Endothelial cell of umbilical vein (primary cell): ENCODE results near the gene BIN2. TPM values are rescaled to one million over a fixed set of nuclear protein-coding genes. Genes with fewer than 3 reads are reported as not detected.

Experiments
- BruUV-seq: library from RNA; stranded (reverse); fragments of 400-500 nt; replicated peaks from 2 replicates; lab custom pipeline; 2021; lab: Mats Ljungman, UMichigan
- CTCF ChIA-PET: fragments of 300-600, 350-600 bp; sonication (Branson Sonifier 250); formaldehyde crosslinking; loops from one replicate; lab custom pipeline; 2021; ENCODE audit warnings: antibody characterized with exemption, inconsistent platforms; lab: Charles Lee
- POLR2A ChIA-PET: fragments of 300-600, 350-600 bp; sonication (Branson Sonifier 250); formaldehyde crosslinking; loops from one replicate; lab custom pipeline; 2021; ENCODE audit warnings: antibody characterized with exemption, inconsistent platforms; lab: Charles Lee
- DNase-seq: peaks from one replicate; pipeline ENCODE4 v3.0.0-alpha.2; 2011; ENCODE audit warnings: low read depth, low spot score
- FAIRE-seq: peaks from 2 replicates; lab custom pipeline; 2011; peaks lifted over from hg19 to GRCh38; lab: Jason Lieb, UNC
- H2AFZ ChIP-seq: 2 replicates; pipeline ENCODE4 v1.6.0; 2012; ENCODE audit warnings: low read depth, low read length, control low read depth, inconsistent platforms
- H3K27ac ChIP-seq: 2 replicates; pipeline ENCODE4 v1.5.1; 2011; ENCODE audit warnings: low read depth, mild to moderate bottlenecking, control low read depth, low read length, moderate library complexity; ENCODE audit not compliant: insufficient read depth
- H3K27me3 ChIP-seq, 2 experiments: 2 replicates each; pipeline versions ENCODE4 v1.6.0 to v1.6.1; 2011; ENCODE audit warnings: low read length in 2 of 2, mixed read lengths in 1 of 2; ENCODE audit not compliant: control insufficient read depth in 2 of 2, insufficient read depth in 2 of 2
- H3K36me3 ChIP-seq, 2 experiments: 2 replicates in 1 of 2; 3 replicates in 1 of 2; pipeline ENCODE4 v1.5.1; 2011; ENCODE audit warnings: low read length in 2 of 2, mild to moderate bottlenecking in 1 of 2, moderate library complexity in 1 of 2; ENCODE audit not compliant: control insufficient read depth in 2 of 2, insufficient read depth in 2 of 2; ENCODE audit errors: extremely low read depth in 1 of 2
- H3K4me1 ChIP-seq: 3 replicates; pipeline ENCODE4 v1.5.1; 2011; ENCODE audit warnings: mild to moderate bottlenecking, low read length; ENCODE audit not compliant: control insufficient read depth, insufficient read depth; ENCODE audit errors: extremely low read depth
- H3K4me2 ChIP-seq: 2 replicates; pipeline ENCODE4 v1.6.1; 2011; ENCODE audit warnings: low read length, control low read depth, mixed read lengths; ENCODE audit not compliant: insufficient read depth
- H3K4me3 ChIP-seq, 3 experiments: fragments of 200-600 bp in 1 of 3; sonication (generic), shearing (Covaris generic) in 1 of 3; replicated peaks in 1 of 3; 2 replicates each; pipeline ENCODE4 v1.5.1; 2011 to 2016; ENCODE audit warnings: control low read depth in 3 of 3, low read length in 3 of 3, mild to moderate bottlenecking in 2 of 3, inconsistent platforms in 1 of 3, low read depth in 1 of 3, moderate library complexity in 1 of 3; ENCODE audit not compliant: insufficient read depth in 1 of 3
- H3K79me2 ChIP-seq: 2 replicates; pipeline ENCODE4 v1.6.0; 2012; ENCODE audit warnings: low read length, inconsistent platforms; ENCODE audit not compliant: control insufficient read depth, insufficient read depth
- H3K9ac ChIP-seq: replicated peaks from 2 replicates; pipeline ENCODE3; 2011; ENCODE audit warnings: low read length, control low read depth; ENCODE audit not compliant: insufficient read depth; ENCODE audit errors: extremely low read depth
- H3K9me1 ChIP-seq: replicated peaks from 3 replicates; pipeline ENCODE4 v1.6.0; 2011; ENCODE audit warnings: mild to moderate bottlenecking, low read length; ENCODE audit not compliant: control insufficient read depth, insufficient read depth; ENCODE audit errors: extremely low read depth
- H3K9me3 ChIP-seq: replicated peaks from 2 replicates; pipeline ENCODE4 v1.5.1; 2012; ENCODE audit warnings: low read length, inconsistent platforms; ENCODE audit not compliant: control insufficient read depth, insufficient read depth
- H4K20me1 ChIP-seq: replicated peaks from 2 replicates; pipeline ENCODE3; 2011; ENCODE audit warnings: mild to moderate bottlenecking, low read length; ENCODE audit not compliant: control insufficient read depth, insufficient read depth; ENCODE audit errors: extremely low read depth
- EZH2 ChIP-seq: IDR thresholded peaks from 2 replicates; pipeline ENCODE4 v1.6.1; 2012; ENCODE audit warnings: borderline replicate concordance, low read depth, mild to moderate bottlenecking, moderate library complexity, low read length, inconsistent platforms; ENCODE audit not compliant: severe bottlenecking
- FOS ChIP-seq: IDR thresholded peaks from 2 replicates; pipeline ENCODE4 v1.6.1; 2011; ENCODE audit warnings: mild to moderate bottlenecking, low read length, moderate library complexity, borderline replicate concordance; ENCODE audit not compliant: insufficient read depth
- GATA2 ChIP-seq: IDR thresholded peaks from 2 replicates; pipeline ENCODE4 v1.7.0; 2011; ENCODE audit warnings: low read depth, mild to moderate bottlenecking, moderate library complexity, mixed read lengths, low read length; ENCODE audit not compliant: insufficient read length, insufficient read depth
- JUN ChIP-seq: IDR thresholded peaks from 2 replicates; pipeline ENCODE4 v1.6.1; 2011; ENCODE audit warnings: borderline replicate concordance, low read depth; ENCODE audit not compliant: insufficient read length, insufficient read depth
- MYC ChIP-seq: IDR thresholded peaks from one replicate; pipeline ENCODE4 v1.6.1; 2011; ENCODE audit warnings: mild to moderate bottlenecking, low read depth, low read length
- POLR2A ChIP-seq: IDR thresholded peaks from 2 replicates; pipeline ENCODE4 v1.6.1; 2012; ENCODE audit warnings: low read depth, mild to moderate bottlenecking, control low read depth, low read length
- POLR2AphosphoS5 ChIP-seq: IDR thresholded peaks from 2 replicates; pipeline ENCODE4 v1.6.1; 2012; ENCODE audit warnings: low read depth, mild to moderate bottlenecking, control low read depth, low read length, moderate library complexity; ENCODE audit not compliant: insufficient read depth
- dilution Hi-C: fragments of 300-500 bp; cut with MboI; formaldehyde crosslinking; loops from one replicate; pipeline ENCODE4 v1.15.0; 2019; ENCODE audit warnings: low sequenced_read_pairs; ENCODE audit not compliant: extremely low pct_ligation_motif_present
- intact Hi-C: fragments of 100-400 bp; cut with micrococcal nuclease; formaldehyde crosslinking; loops from one replicate; pipeline ENCODE4 v1.10.0; 2022
- polyA plus RNA-seq, 4 experiments: library from polyadenylated mRNA; depleted of rRNA in 3 of 4; stranded (reverse) in 3 of 4; unstranded in 1 of 4; fragments of >200 nt; gene quantifications; 2 replicates each; pipeline versions ENCODE4 v1.2.1 to v1.2.3, GENCODE V29; 2011 to 2012; ENCODE audit warnings: missing spikeins in 1 of 4
- total RNA-seq: library from RNA; stranded (reverse); gene quantifications from 2 replicates; pipeline ENCODE4 v1.2.3, GENCODE V29; 2021
- TF ChIP-seq, protein P1 (sequence below), 2 donors: IDR thresholded peaks; 1 replicate in 1 of 2; 2 replicates in 1 of 2; pipeline ENCODE4 v1.5.1; 2011; ENCODE audit warnings: low read length in 2 of 2, mild to moderate bottlenecking in 2 of 2, moderate library complexity in 2 of 2, control low read depth in 1 of 2, inconsistent platforms in 1 of 2, low read depth in 1 of 2; ENCODE audit not compliant: insufficient read depth in 1 of 2; ENCODE audit errors: extremely low read depth in 1 of 2
- TF ChIP-seq, protein P2 (sequence below): IDR thresholded peaks from 2 replicates; pipeline ENCODE4 v1.6.1; 2011; ENCODE audit not compliant: insufficient read depth, insufficient read length

Gene BIN2
- total and polyA plus RNA-seq, 2 donors (not counting 3 experiments of a cell fraction or from before 2014, with no cell fraction given): not detected

- H3K9ac ChIP-seq: no peak overlapping the region
- H3K27me3 ChIP-seq: no peaks in the 10 kb centered on the region
- no peaks in the 10 kb centered on the region for H3K36me3 ChIP-seq
- H3K4me1 ChIP-seq: peaks cover 8% of the 10 kb centered on the region
- dilution Hi-C loops (no loop called here), intact Hi-C loops (no loop called here)
- DNase-seq (no peak), FAIRE-seq (no peak)
- no peak for TF ChIP-seq POLR2AphosphoS5
- TF ChIP-seq FOS: no peak
- no peak for TF ChIP-seq MYC
- no peak for TF ChIP-seq GATA2
- TF ChIP-seq POLR2A: no peak
- no peak for TF ChIP-seq EZH2
- TF ChIP-seq, protein P1, sequence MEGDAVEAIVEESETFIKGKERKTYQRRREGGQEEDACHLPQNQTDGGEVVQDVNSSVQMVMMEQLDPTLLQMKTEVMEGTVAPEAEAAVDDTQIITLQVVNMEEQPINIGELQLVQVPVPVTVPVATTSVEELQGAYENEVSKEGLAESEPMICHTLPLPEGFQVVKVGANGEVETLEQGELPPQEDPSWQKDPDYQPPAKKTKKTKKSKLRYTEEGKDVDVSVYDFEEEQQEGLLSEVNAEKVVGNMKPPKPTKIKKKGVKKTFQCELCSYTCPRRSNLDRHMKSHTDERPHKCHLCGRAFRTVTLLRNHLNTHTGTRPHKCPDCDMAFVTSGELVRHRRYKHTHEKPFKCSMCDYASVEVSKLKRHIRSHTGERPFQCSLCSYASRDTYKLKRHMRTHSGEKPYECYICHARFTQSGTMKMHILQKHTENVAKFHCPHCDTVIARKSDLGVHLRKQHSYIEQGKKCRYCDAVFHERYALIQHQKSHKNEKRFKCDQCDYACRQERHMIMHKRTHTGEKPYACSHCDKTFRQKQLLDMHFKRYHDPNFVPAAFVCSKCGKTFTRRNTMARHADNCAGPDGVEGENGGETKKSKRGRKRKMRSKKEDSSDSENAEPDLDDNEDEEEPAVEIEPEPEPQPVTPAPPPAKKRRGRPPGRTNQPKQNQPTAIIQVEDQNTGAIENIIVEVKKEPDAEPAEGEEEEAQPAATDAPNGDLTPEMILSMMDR (IDR thresholded peaks at IDR 0.05; ENCODE audit: extremely low read depth in 1 of 2, insufficient read depth in 1 of 2, low read depth in 1 of 2, low read length in 2 of 2): no peak
- TF ChIP-seq JUN: no peak
- TF ChIP-seq, protein P2, sequence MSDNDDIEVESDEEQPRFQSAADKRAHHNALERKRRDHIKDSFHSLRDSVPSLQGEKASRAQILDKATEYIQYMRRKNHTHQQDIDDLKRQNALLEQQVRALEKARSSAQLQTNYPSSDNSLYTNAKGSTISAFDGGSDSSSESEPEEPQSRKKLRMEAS: no peak
- H3K4me3 ChIP-seq: no peak overlapping the region
- BruUV-seq: no TSS peak
- ChIA-PET POLR2A (no interaction called here), CTCF (interaction anchor here (0.6 to 4.8 kb wide), 4 partner anchors 12 to 76 kb away, joined by 3 to 24 read pairs (median 4); no protein-coding TSS in a partner anchor)
- H3K79me2 ChIP-seq: peaks cover 37% of the 10 kb centered on the region
- no peak overlapping the region for H3K27ac ChIP-seq
- H2AFZ ChIP-seq: no peak overlapping the region
- H3K9me3 ChIP-seq: no peaks in the 10 kb centered on the region
- H4K20me1 ChIP-seq: no peaks in the 10 kb centered on the region
- H3K4me2 ChIP-seq: no peak overlapping the region
- H3K9me1 ChIP-seq: no peaks in the 10 kb centered on the region
Measured at GRCh38 chr12:51264297-51264696, 59.7 kb downstream of the BIN2 start.
